ENCODE data around the gene PLA2R1. TPM values are rescaled to one million over a fixed set of nuclear protein-coding genes. Genes with fewer than 3 reads are reported as not detected.

PLA2R1 gene
- total and polyA plus RNA-seq, 9 donors, result 9.9 to 33.8 (median 20.4) TPM

DNA sequence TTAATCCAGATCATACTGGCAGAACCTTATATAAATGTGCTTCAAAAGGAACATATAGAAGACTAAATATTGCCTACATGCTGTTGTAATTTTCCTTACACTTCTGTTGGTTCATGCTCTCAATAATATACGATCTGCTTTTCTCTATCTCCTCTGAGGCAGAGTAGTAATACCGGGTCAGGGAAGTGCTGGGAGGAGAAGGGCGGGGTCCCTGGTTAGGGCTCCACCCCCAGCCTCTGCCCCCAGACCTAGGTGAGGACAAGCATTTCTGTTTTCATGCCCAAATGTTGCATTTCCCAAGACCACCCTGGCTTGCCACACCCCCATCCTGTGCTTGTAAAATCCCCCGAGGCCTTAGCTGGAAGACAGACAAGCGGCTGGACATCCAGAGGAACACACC is 55.3 kb downstream of the PLA2R1 start:
- H3K27me3 ChIP-seq, result no peaks in the 10 kb centered on the region
- TF ChIP-seq, protein P1, sequence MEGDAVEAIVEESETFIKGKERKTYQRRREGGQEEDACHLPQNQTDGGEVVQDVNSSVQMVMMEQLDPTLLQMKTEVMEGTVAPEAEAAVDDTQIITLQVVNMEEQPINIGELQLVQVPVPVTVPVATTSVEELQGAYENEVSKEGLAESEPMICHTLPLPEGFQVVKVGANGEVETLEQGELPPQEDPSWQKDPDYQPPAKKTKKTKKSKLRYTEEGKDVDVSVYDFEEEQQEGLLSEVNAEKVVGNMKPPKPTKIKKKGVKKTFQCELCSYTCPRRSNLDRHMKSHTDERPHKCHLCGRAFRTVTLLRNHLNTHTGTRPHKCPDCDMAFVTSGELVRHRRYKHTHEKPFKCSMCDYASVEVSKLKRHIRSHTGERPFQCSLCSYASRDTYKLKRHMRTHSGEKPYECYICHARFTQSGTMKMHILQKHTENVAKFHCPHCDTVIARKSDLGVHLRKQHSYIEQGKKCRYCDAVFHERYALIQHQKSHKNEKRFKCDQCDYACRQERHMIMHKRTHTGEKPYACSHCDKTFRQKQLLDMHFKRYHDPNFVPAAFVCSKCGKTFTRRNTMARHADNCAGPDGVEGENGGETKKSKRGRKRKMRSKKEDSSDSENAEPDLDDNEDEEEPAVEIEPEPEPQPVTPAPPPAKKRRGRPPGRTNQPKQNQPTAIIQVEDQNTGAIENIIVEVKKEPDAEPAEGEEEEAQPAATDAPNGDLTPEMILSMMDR (IDR thresholded peaks at IDR 0.05), result no peak
- TF ChIP-seq POLR2A (IDR thresholded peaks at IDR 0.05), result no peak
- TF ChIP-seq EP300 (IDR thresholded peaks at IDR 0.05), result no peak
- intact Hi-C loops (cut with DNase I), result no loop called here

DNA sequence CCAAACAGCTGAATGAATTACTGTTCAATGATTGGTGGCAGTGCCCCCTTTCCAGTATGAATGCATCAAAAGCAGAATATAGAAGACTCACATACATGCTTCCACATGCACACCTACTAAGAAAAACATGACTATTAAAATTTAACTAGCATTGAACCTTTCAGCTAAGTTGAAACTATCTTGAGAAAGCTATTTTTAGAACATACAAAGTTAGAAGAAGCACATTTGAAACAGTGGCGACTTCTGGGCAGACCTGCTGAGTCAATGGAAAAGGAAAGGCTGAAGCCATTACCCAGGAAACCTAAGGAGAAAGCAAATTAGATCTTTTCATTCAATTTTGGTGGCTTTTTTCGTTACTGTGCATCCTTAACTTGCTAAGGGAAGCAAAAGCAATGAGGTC is 55.9 kb downstream of the PLA2R1 start:
- no peak for DNase-seq
- Histone ChIP-seq H3K4me1 (ENCODE audit: insufficient read depth) (peaks cover 2% of the 10 kb centered on the region), H3K4me3 (no peak overlapping the region), H3K27me3 (no peaks in the 10 kb centered on the region), H3K36me3 (no peaks in the 10 kb centered on the region), H3K27ac (no peak overlapping the region), H3K9me3 (no peaks in the 10 kb centered on the region)
- 50 to 76% (median 59%) methylated on average over 2 of the region's 2 CpGs for WGBS, 3 donors
- no peak for TF ChIP-seq POLR2A (IDR thresholded peaks at IDR 0.05)
- TF ChIP-seq EP300 (IDR thresholded peaks at IDR 0.05), result no peak
- TF ChIP-seq, protein P1 (IDR thresholded peaks at IDR 0.05), result no peak
- intact Hi-C loops (cut with DNase I), result no loop called here

More for the DNA sequence above, 55.3 kb downstream of the PLA2R1 start:
- Histone ChIP-seq H3K4me1 (ENCODE audit: insufficient read depth) (peaks cover 2% of the 10 kb centered on the region), H3K36me3 (no peaks in the 10 kb centered on the region), H3K27ac (no peak overlapping the region), H3K4me3 (no peak overlapping the region), H3K9me3 (no peaks in the 10 kb centered on the region)
- DNase-seq, result no peak
- 85 to 90% (median 88%) methylated on average over 5 of the region's 5 CpGs for WGBS, 3 donors

DNA sequence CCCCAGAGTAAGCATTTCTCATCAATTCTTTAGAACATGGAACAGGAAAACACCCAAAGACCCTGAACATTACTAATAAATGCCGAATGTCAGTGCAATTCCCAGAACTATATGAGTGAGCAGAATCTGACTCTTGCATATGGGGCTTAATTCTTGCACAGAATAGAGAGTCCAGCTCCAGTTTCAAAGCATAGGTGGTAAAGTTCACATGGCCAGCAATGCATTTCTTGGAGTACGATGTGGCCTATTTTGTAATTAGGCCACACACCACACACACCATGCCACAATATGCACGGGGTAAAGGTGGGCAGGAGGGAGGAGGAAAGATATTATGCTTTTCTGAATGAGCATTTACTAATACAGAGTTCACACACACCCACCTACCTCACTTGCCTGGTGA is 56.5 kb downstream of the PLA2R1 start:
- H3K36me3 ChIP-seq, result no peaks in the 10 kb centered on the region
- H3K9me3 ChIP-seq, result no peaks in the 10 kb centered on the region
- no peak overlapping the region for H3K27ac ChIP-seq
- intact Hi-C loops (cut with DNase I), result no loop called here
- DNase-seq, result no peak
- TF ChIP-seq EP300 (IDR thresholded peaks at IDR 0.05) (no peak), POLR2A (IDR thresholded peaks at IDR 0.05) (no peak)
- TF ChIP-seq, protein P1 (IDR thresholded peaks at IDR 0.05), result no peak
- H3K4me1 ChIP-seq (ENCODE audit: insufficient read depth), result peaks cover 2% of the 10 kb centered on the region
- H3K4me3 ChIP-seq, result no peak overlapping the region
- WGBS, 3 donors, result 81 to 92% (median 89%) methylated on average over 3 of the region's 3 CpGs
- no peaks in the 10 kb centered on the region for H3K27me3 ChIP-seq

DNA sequence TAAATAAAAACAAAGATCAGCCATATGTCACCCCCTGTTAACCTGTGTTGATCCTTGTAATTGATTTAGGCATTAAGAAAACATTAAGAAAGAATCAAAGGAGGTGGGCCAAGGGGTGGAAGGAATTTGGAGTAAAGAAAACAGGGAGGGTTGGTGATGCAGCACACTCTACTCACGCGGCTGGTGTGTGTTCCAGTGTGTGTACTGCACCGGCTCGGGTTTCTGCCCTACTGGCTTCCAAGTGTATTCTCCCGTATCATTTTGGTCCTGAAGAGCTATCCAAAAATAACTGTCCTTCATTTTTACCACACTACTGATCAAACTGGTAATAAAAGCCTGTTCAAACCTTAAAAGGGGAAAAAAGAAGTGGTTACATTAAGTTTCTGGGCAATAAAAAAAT is 56.9 kb downstream of the PLA2R1 start:
- 89 to 99% (median 97%) methylated on average over 5 of the region's 5 CpGs for WGBS, 3 donors
- intact Hi-C loops (cut with DNase I), result no loop called here

More for the DNA sequence above, 56.9 kb downstream of the PLA2R1 start:
- no peak for TF ChIP-seq POLR2A (IDR thresholded peaks at IDR 0.05)
- TF ChIP-seq, protein P1 (IDR thresholded peaks at IDR 0.05), result no peak
- TF ChIP-seq EP300 (IDR thresholded peaks at IDR 0.05), result no peak
- Histone ChIP-seq H3K4me1 (ENCODE audit: insufficient read depth) (no peaks in the 10 kb centered on the region), H3K4me3 (no peak overlapping the region), H3K27me3 (no peaks in the 10 kb centered on the region), H3K9me3 (no peaks in the 10 kb centered on the region), H3K36me3 (no peaks in the 10 kb centered on the region), H3K27ac (no peak overlapping the region)
- no peak for DNase-seq

All from ovary (tissue), 9 donors.